Measurements from ENCODE around the gene PPP1R9A.

The PPP1R9A gene

DNA sequence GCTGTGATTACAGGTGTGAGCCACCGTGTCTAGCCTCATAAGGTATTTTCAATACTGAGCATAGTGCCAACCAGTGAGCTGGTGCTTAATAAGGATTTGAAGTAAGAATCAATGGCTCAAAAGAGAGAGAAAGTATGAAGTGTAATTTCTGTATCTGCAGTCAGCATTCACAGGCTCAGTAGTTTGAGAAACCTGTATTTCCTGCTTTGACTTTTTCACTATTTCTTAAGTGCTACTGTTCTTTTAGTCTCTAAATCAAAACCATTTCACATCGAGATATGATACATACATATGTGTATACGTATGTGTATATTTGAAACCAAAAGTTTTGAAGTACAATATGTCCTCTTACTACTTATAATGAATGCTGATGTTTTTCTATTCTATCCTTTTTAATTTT, 189.9 kb downstream of the PPP1R9A start:
- TF ChIP-seq CTCF (IDR thresholded peaks at IDR 0.05; ENCODE audit: borderline replicate concordance, extremely low read depth, low read length, poor library complexity, severe bottlenecking) (no peak), EZH2 (IDR thresholded peaks at IDR 0.05; ENCODE audit: borderline replicate concordance, low read depth, low read length, severe bottlenecking) (no peak)
- Histone ChIP-seq H3K4me2 (ENCODE audit: insufficient read depth, low read length) (no peak overlapping the region), H4K20me1 (ENCODE audit: insufficient read depth, low read length) (no peaks in the 10 kb centered on the region), H3K27me3 (ENCODE audit: insufficient read depth, low read length, poor library complexity) (no peaks in the 10 kb centered on the region), H3K4me1 (ENCODE audit: insufficient read depth, low read length) (no peaks in the 10 kb centered on the region), H3K27ac (ENCODE audit: low read length) (no peak overlapping the region), H3K9me3 (ENCODE audit: insufficient read depth, low read length, severe bottlenecking) (no peaks in the 10 kb centered on the region), H3K4me3 (ENCODE audit: low read depth in 1 of 2, low read length in 2 of 2) (no peak overlapping the region), H2AFZ (ENCODE audit: low read depth, low read length) (no peak overlapping the region), H3K79me2 (ENCODE audit: insufficient read depth, low read length) (no peaks in the 10 kb centered on the region), H3K9ac (ENCODE audit: low read depth, low read length) (no peak overlapping the region), H3K36me3 (ENCODE audit: insufficient read depth, low read length) (no peaks in the 10 kb centered on the region)
- ATAC-seq (ENCODE audit: insufficient read depth, low read depth) (no peak), DNase-seq (no peak)

- TF ChIP-seq CTCF (IDR thresholded peaks at IDR 0.05; ENCODE audit: borderline replicate concordance, extremely low read depth, low read length, poor library complexity, severe bottlenecking) (no peak), EZH2 (IDR thresholded peaks at IDR 0.05; ENCODE audit: borderline replicate concordance, low read depth, low read length, severe bottlenecking) (no peak)
- Histone ChIP-seq H3K4me1 (ENCODE audit: insufficient read depth, low read length) (no peaks in the 10 kb centered on the region), H3K36me3 (ENCODE audit: insufficient read depth, low read length) (no peaks in the 10 kb centered on the region), H3K4me3 (ENCODE audit: low read depth in 1 of 2, low read length in 2 of 2) (no peak overlapping the region), H4K20me1 (ENCODE audit: insufficient read depth, low read length) (no peaks in the 10 kb centered on the region), H3K27ac (ENCODE audit: low read length) (no peak overlapping the region), H3K79me2 (ENCODE audit: insufficient read depth, low read length) (no peaks in the 10 kb centered on the region), H3K9me3 (ENCODE audit: insufficient read depth, low read length, severe bottlenecking) (no peaks in the 10 kb centered on the region), H3K4me2 (ENCODE audit: insufficient read depth, low read length) (no peak overlapping the region), H3K9ac (ENCODE audit: low read depth, low read length) (no peak overlapping the region), H2AFZ (ENCODE audit: low read depth, low read length) (no peak overlapping the region), H3K27me3 (ENCODE audit: insufficient read depth, low read length, poor library complexity) (no peaks in the 10 kb centered on the region)
- ATAC-seq (ENCODE audit: insufficient read depth, low read depth), result no peak
- DNase-seq, result no peak
Observed at GRCh38 chr7:95097851-95098250, 190.5 kb downstream of the PPP1R9A start.

DNA sequence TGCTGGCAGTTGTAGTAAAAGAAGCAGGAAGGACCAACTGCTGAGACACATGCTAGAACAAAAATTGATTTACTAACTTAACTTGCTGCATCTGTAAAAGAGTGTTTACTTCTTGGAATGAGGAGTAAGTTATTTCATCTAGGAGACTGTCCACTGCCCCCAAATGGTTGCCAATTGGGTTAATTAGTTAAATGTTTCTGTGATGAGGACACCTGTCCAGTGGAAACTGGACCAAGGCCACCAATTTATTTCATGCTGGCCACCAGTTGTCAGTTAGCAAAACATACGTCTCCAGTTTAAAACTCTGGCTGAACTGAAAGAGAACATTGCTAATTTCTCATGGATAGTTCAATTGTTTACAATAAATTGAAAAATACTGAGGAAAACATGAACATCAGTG, 191.7 kb downstream of the PPP1R9A start:
- ATAC-seq (ENCODE audit: insufficient read depth, low read depth) (no peak), DNase-seq (no peak)
- H3K4me1 ChIP-seq (ENCODE audit: insufficient read depth, low read length), result no peaks in the 10 kb centered on the region
- no peak overlapping the region for H3K9ac ChIP-seq (ENCODE audit: low read depth, low read length)
- H3K9me3 ChIP-seq (ENCODE audit: insufficient read depth, low read length, severe bottlenecking), result no peaks in the 10 kb centered on the region
- no peaks in the 10 kb centered on the region for H3K27me3 ChIP-seq (ENCODE audit: insufficient read depth, low read length, poor library complexity)
- H3K36me3 ChIP-seq (ENCODE audit: insufficient read depth, low read length), result no peaks in the 10 kb centered on the region
- TF ChIP-seq CTCF (IDR thresholded peaks at IDR 0.05; ENCODE audit: borderline replicate concordance, extremely low read depth, low read length, poor library complexity, severe bottlenecking) (no peak), EZH2 (IDR thresholded peaks at IDR 0.05; ENCODE audit: borderline replicate concordance, low read depth, low read length, severe bottlenecking) (no peak)
- H3K4me3 ChIP-seq (ENCODE audit: low read depth in 1 of 2, low read length in 2 of 2), result no peak overlapping the region
- no peaks in the 10 kb centered on the region for H4K20me1 ChIP-seq (ENCODE audit: insufficient read depth, low read length)
- H3K4me2 ChIP-seq (ENCODE audit: insufficient read depth, low read length), result no peak overlapping the region
- H3K27ac ChIP-seq (ENCODE audit: low read length), result no peak overlapping the region
- no peaks in the 10 kb centered on the region for H3K79me2 ChIP-seq (ENCODE audit: insufficient read depth, low read length)
- no peak overlapping the region for H2AFZ ChIP-seq (ENCODE audit: low read depth, low read length)

GRCh38 chr7:95101422-95101821, 194.0 kb downstream of the PPP1R9A start:
- no peak for TF ChIP-seq CTCF (IDR thresholded peaks at IDR 0.05; ENCODE audit: borderline replicate concordance, extremely low read depth, low read length, poor library complexity, severe bottlenecking)
- no peak for TF ChIP-seq EZH2 (IDR thresholded peaks at IDR 0.05; ENCODE audit: borderline replicate concordance, low read depth, low read length, severe bottlenecking)
- no peaks in the 10 kb centered on the region for H4K20me1 ChIP-seq (ENCODE audit: insufficient read depth, low read length)
- no peak overlapping the region for H3K4me2 ChIP-seq (ENCODE audit: insufficient read depth, low read length)
- DNase-seq, result no peak
- no peak overlapping the region for H3K27ac ChIP-seq (ENCODE audit: low read length)
- H3K27me3 ChIP-seq (ENCODE audit: insufficient read depth, low read length, poor library complexity), result no peaks in the 10 kb centered on the region
- no peaks in the 10 kb centered on the region for H3K4me1 ChIP-seq (ENCODE audit: insufficient read depth, low read length)
- no peak overlapping the region for H3K9ac ChIP-seq (ENCODE audit: low read depth, low read length)
- no peak overlapping the region for H3K4me3 ChIP-seq (ENCODE audit: low read depth in 1 of 2, low read length in 2 of 2)
- H3K79me2 ChIP-seq (ENCODE audit: insufficient read depth, low read length), result no peaks in the 10 kb centered on the region
- H3K9me3 ChIP-seq (ENCODE audit: insufficient read depth, low read length, severe bottlenecking), result no peaks in the 10 kb centered on the region
- no peaks in the 10 kb centered on the region for H3K36me3 ChIP-seq (ENCODE audit: insufficient read depth, low read length)
- no peak for ATAC-seq (ENCODE audit: insufficient read depth, low read depth)
- H2AFZ ChIP-seq (ENCODE audit: low read depth, low read length), result no peak overlapping the region
